GM19351 (cell line): ENCODE measurements around the gene RAP1GAP.
A peak's percentile ranks its signal among the peaks of the same experiment; 100 is the strongest.

Source experiments
- ATAC-seq: cut with Tn5 transposase; IDR thresholded peaks from one replicate; pipeline ENCODE4 v1.9.1; 2021; ENCODE audit warnings: mild to moderate bottlenecking, moderate library complexity; ENCODE audit not compliant: unreplicated experiment

RAP1GAP gene

GRCh38 chr1:21614419-21615115 is 54.6 kb downstream of the RAP1GAP start:
- no peak for ATAC-seq

GRCh38 chr1:21613072-21613867 is 55.9 kb downstream of the RAP1GAP start:
- ATAC-seq: no peak

- ATAC-seq: no peak
These were observed 57.1 kb downstream of the RAP1GAP start for GRCh38 chr1:21612057-21612456.

GRCh38 chr1:21610989-21611785 is 58.0 kb downstream of the RAP1GAP start:
- ATAC-seq: no peak

- no peak for ATAC-seq
These were observed 59.1 kb downstream of the RAP1GAP start for GRCh38 chr1:21610027-21610426.

GRCh38 chr1:21608798-21609197 is 60.4 kb downstream of the RAP1GAP start:
- ATAC-seq: no peak

GRCh38 chr1:21607549-21608529 is 61.3 kb downstream of the RAP1GAP start:
- peak; percentile 85 for ATAC-seq

GRCh38 chr1:21605964-21606705 is 63.0 kb downstream of the RAP1GAP start:
- no peak for ATAC-seq

GRCh38 chr1:21605012-21605715 is 64.0 kb downstream of the RAP1GAP start:
- ATAC-seq: no peak

GRCh38 chr1:21604208-21604957 is 64.8 kb downstream of the RAP1GAP start:
- ATAC-seq: no peak

GRCh38 chr1:21603177-21604138 is 65.7 kb downstream of the RAP1GAP start:
- ATAC-seq: no peak

- ATAC-seq: no peak
These were observed 67.7 kb downstream of the RAP1GAP start for GRCh38 chr1:21601278-21602048.

- no peak for ATAC-seq
These were observed 69.8 kb downstream of the RAP1GAP start for GRCh38 chr1:21599402-21599801.

- ATAC-seq: no peak
These were observed 70.3 kb downstream of the RAP1GAP start for GRCh38 chr1:21598904-21599303.

GRCh38 chr1:21598417-21598816 is 70.7 kb downstream of the RAP1GAP start:
- no peak for ATAC-seq

GRCh38 chr1:21597753-21598152 is 71.4 kb downstream of the RAP1GAP start:
- no peak for ATAC-seq
